Activated gamma-delta T cell treated with anti-CD3 and anti-CD28 coated beads, Interleukin-2, amount 50 U/mL, for 16 hours (primary cell): ENCODE results near the gene CRTAC1.

ENCODE experiments used
- DNase-seq: peaks from one replicate; pipeline ENCODE4 v3.0.0-alpha.2; 2020; ENCODE audit warnings: low read depth

CRTAC1 gene

GRCh38 chr10:97974526-97975525 lies 55.6 kb downstream of the CRTAC1 start:
- DNase-seq, result no peak

GRCh38 chr10:97974100-97974499 lies 56.3 kb downstream of the CRTAC1 start:
- no peak for DNase-seq

GRCh38 chr10:97969538-97970079 lies 60.8 kb downstream of the CRTAC1 start:
- no peak for DNase-seq

GRCh38 chr10:97964748-97965147 lies 65.7 kb downstream of the CRTAC1 start:
- no peak for DNase-seq

- no peak for DNase-seq
These were observed 68.5 kb downstream of the CRTAC1 start for GRCh38 chr10:97961945-97962344.

GRCh38 chr10:97960269-97961056 lies 70.0 kb downstream of the CRTAC1 start:
- DNase-seq, result no peak

- no peak for DNase-seq
These were observed 81.0 kb downstream of the CRTAC1 start for GRCh38 chr10:97949462-97949861.

- DNase-seq, result no peak
These were observed 81.6 kb downstream of the CRTAC1 start for GRCh38 chr10:97948822-97949221.

GRCh38 chr10:97944772-97945171 lies 85.6 kb downstream of the CRTAC1 start:
- no peak for DNase-seq

GRCh38 chr10:97943294-97943693 lies 87.1 kb downstream of the CRTAC1 start:
- DNase-seq, result no peak

GRCh38 chr10:97940534-97940933 lies 89.9 kb downstream of the CRTAC1 start:
- DNase-seq, result no peak

GRCh38 chr10:97939446-97939990 lies 90.9 kb downstream of the CRTAC1 start:
- DNase-seq, result no peak

- no peak for DNase-seq
These were observed 92.5 kb downstream of the CRTAC1 start for GRCh38 chr10:97937928-97938327.

- DNase-seq, result no peak
These were observed 93.4 kb downstream of the CRTAC1 start for GRCh38 chr10:97937054-97937453.

- DNase-seq, result no peak
These were observed 94.3 kb downstream of the CRTAC1 start for GRCh38 chr10:97936126-97936525.

- DNase-seq, result no peak
These were observed 97.4 kb downstream of the CRTAC1 start for GRCh38 chr10:97932932-97933530.

GRCh38 chr10:97931041-97931440 lies 99.4 kb downstream of the CRTAC1 start:
- DNase-seq, result no peak

GRCh38 chr10:97928897-97929296 lies 101.5 kb downstream of the CRTAC1 start:
- DNase-seq, result no peak

- DNase-seq, result no peak
These were observed 102.8 kb downstream of the CRTAC1 start for GRCh38 chr10:97927622-97928021.

GRCh38 chr10:97926055-97926454 lies 104.4 kb downstream of the CRTAC1 start:
- no peak for DNase-seq

GRCh38 chr10:97925308-97925938 lies 105.0 kb downstream of the CRTAC1 start:
- DNase-seq, result no peak
